GM21515 (cell line): ENCODE results near the gene TCHP.

Experiments used
- ATAC-seq: cut with Tn5 transposase; IDR thresholded peaks from one replicate; pipeline ENCODE4 v1.9.1; 2021; ENCODE audit not compliant: unreplicated experiment

TCHP gene

DNA sequence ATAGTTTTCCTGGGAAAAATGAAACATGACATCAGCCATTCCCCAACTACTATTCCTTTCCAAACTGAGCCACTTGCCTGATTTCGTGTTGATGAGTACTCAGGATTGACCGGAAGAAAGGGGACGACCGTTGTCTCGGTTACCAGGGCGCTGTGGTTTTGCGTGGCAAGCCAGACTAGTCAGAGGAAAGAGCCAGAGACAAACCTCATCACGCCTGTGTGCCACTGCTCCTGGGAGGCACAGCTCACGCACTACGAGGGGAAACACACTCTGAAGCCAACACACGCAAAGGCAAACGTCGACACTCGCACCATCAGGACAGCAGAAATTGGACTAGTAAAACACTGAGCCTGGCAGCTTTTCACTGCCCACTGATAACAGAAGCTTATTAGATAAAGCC, 61.1 kb downstream of the TCHP start:
- ATAC-seq: no peak

DNA sequence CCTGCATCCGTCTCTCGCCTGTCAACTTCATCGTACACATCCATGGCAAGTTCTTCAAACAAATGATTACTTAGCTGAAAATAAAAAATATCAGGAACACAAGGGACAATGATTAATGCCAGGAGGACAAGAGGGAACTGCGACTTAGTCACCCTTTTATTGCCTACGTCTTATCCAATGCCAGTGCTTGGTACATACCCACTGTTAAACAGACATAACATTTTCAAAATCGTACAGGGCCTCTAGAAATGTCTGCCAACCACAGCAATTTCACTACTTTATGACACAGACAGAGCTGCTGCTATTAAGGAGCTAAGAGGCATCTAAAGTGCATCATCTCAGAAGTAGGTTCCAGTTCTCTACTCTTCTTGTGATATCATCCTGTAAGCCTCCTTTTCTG, 61.5 kb downstream of the TCHP start:
- ATAC-seq: no peak

DNA sequence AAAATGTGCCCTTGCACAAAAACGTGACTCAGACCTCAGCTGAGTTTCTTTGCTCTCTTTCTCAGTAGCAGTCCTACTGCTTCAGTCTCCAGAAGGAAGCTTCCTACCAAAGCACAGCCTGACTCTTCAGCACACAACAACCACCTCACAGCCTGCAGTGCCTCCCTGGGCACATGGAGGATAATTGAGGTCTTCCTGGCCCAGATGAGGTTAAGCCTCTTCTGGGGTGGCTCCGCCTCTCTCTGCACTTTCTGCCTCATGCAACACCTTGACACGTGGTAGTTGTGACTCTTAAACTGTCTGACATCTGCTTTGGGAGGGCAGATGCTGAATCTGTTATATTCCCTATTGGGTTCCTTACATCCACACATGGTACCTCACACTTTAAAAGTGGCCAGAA, 62.3 kb downstream of the TCHP start:
- ATAC-seq: no peak

DNA sequence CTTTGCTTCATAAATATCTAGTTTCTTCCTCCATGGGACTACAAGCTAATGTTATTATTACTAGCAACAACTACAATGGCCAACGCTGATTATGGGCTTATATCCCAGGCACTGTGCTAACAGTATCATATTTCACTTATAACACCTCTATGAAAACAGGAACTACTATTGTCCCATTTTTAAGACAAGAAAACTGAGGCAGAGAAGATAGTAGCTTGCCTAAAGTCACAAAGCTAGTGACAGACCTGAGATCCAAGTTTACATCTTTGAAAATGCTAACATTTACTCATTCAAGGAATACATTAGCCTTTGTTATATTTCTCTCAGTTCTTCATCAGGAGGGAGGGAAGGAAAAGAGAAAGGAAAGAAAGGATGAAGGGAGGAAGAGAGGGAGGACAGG, 63.3 kb downstream of the TCHP start:
- ATAC-seq: no peak

DNA sequence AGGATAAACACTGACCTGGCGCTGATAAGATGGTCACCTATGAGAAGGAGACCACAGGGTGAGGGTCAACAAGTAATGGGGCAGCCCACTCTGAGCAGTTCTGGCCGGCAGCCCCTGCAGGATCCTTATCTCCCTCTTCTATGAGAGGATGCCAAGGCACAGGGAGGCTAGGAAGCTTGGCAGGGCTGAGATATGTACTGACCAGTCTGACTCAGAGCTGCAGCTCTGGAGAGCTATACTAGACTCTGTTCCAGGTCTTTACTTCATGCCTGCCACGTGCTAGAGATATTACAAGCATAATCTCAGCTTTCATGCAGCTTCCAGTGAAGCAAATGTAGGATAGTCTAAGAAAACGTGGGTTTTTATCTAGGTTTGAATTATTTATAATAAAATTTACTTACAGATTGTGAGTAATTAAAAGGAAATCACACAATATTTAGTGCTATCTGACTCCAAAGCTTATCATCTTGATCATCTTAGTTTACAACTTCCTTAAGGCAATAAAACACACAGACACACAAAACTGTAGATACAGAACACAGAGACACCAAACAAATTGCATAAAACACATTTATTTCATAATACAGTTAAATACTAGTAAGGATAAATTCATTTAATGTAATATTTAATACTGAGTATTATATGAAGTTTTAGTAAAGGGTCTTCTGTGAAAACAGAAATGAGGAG, 63.8 kb downstream of the TCHP start:
- no peak for ATAC-seq

DNA sequence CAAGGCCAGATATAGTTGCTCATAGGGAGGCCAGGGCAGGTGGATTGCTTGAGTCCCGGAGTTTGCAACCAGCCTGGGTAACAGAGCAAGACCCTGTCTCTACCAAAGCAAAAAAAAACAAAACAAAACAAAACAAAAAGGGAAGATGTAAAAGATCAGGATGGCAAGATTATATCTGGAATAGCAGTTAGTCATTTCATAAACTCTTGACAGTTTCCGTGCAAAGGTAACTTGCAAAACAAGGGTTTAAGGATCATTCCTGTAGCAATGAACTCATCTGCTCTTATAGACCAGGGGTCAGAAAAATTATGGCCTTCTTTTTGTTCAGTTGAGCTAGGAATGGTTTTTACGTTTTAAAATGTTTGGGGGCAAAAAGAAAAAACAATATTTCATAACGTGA, 66.5 kb downstream of the TCHP start:
- no peak for ATAC-seq

DNA sequence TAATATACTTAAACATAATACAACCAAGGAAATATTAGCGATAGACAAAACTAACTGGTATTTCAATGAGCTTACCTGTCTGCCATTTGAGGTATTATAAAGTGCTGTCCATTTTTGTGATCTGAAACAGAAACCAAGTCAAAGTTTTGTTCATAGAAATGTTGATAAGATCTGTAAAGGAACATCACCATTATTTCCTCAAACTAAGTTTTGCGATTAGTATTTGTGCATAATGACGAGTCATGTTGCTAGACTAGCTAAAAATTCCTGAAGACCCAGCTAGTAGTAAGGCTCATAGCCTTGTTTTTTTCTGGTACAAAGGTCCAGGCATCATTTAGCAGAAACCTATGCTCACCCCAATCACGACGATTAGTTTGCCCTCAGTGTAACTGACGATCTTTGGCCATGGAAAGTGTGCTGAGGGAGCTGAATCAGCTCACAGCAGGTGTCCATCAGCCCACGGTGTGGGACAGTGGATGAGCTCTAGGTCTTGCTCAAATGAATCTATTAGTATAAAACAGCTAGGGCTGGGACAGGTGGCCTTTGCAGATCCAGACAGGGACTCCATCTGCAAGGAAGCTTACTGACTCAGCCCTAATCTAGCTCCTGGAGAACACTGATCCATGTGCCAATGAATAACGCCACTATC, 67.4 kb downstream of the TCHP start:
- ATAC-seq: no peak
